HG03139 (cell line): ENCODE measurements around the gene GIT1.

Experiments
- ATAC-seq: cut with Tn5 transposase; IDR thresholded peaks from one replicate; pipeline ENCODE4 v1.9.1; 2021; ENCODE audit not compliant: unreplicated experiment

The GIT1 gene

GRCh38 chr17:29524692-29525091 is 64.8 kb downstream of the GIT1 start:
- ATAC-seq: no peak
